K562 (cell line): ENCODE data around the gene CIAO3. TPM values are rescaled to one million over a fixed set of nuclear protein-coding genes. Genes with fewer than 3 reads are reported as not detected.

Experiments
- AFF4 ChIP-seq: sonication (generic); formaldehyde crosslinking; IDR thresholded peaks from 2 replicates; pipeline ENCODE4 v1.8.0; 2023; ENCODE audit warnings: mild to moderate bottlenecking, missing genetic modification reagents
- CHD1 ChIP-seq: fragments of 200-600 bp; sonication (generic); IDR thresholded peaks from one replicate; pipeline ENCODE4 v1.6.1; 2012; ENCODE audit warnings: mild to moderate bottlenecking, moderate library complexity, low read length, inconsistent platforms
- CHD2 ChIP-seq: IDR thresholded peaks from 2 replicates; pipeline ENCODE4 v1.6.1; 2011; ENCODE audit warnings: low read depth, low read length
- CREBBP ChIP-seq: IDR thresholded peaks from one replicate; pipeline ENCODE4 v1.6.1; 2012; ENCODE audit warnings: low read depth, mild to moderate bottlenecking, control low read depth, inconsistent platforms, low read length
- DMBX1 ChIP-seq: fragments of 250-450 bp; sonication (Bioruptor Pico); IDR thresholded peaks from 2 replicates; pipeline ENCODE4 v1.8.0; 2022; ENCODE audit warnings: inconsistent platforms, mild to moderate bottlenecking, moderate library complexity, borderline replicate concordance
- HDAC6 ChIP-seq: IDR thresholded peaks from 2 replicates; pipeline ENCODE4 v1.6.1; 2012; ENCODE audit warnings: low read depth, mild to moderate bottlenecking, control low read depth, inconsistent platforms, low read length, moderate library complexity
- MLX ChIP-seq, 2 experiments: fragments of 450-650 bp in 1 of 2; sonication (generic) in 1 of 2; formaldehyde crosslinking; conservative IDR thresholded peaks; 2 replicates each; pipeline versions ENCODE4 v1.4.0 to v1.8.1; 2020 to 2022; ENCODE audit warnings: mild to moderate bottlenecking in 1 of 2, missing genetic modification reagents in 1 of 2
- NR2C1 ChIP-seq, 2 experiments: fragments of 450-650 bp; IDR thresholded peaks; 2 replicates each; pipeline ENCODE4 v1.6.1; 2017; ENCODE audit warnings: mild to moderate bottlenecking in 2 of 2, antibody characterized with exemption in 1 of 2, inconsistent platforms in 1 of 2, missing compliant biosample characterization in 1 of 2, missing genetic modification characterization in 1 of 2
- POLR2AphosphoS5 ChIP-seq: IDR thresholded peaks from 2 replicates; pipeline ENCODE4 v1.6.1; 2011; ENCODE audit warnings: mild to moderate bottlenecking, low read depth, low read length, moderate library complexity; ENCODE audit not compliant: control insufficient read depth, insufficient read depth
- POLR2H ChIP-seq: IDR thresholded peaks from 2 replicates; pipeline ENCODE4 v1.6.1; 2016; ENCODE audit warnings: missing genetic modification characterization, low read depth, mild to moderate bottlenecking, control low read depth, missing compliant biosample characterization, moderate library complexity
- SAFB ChIP-seq: fragments of 200-400 bp; formaldehyde crosslinking; IDR thresholded peaks from 2 replicates; pipeline ENCODE4 v1.6.1; 2017; ENCODE audit warnings: low read depth, low read length, borderline replicate concordance
- SMAD2 ChIP-seq: fragments of 150-350 bp; IDR thresholded peaks from 2 replicates; pipeline ENCODE4 v1.6.1; 2014; ENCODE audit warnings: low read depth, mild to moderate bottlenecking, low read length
- SRSF1 ChIP-seq: fragments of 200-400 bp; formaldehyde crosslinking; IDR thresholded peaks from 2 replicates; pipeline ENCODE4 v1.6.1; 2017; ENCODE audit warnings: mild to moderate bottlenecking, low read depth, low read length, moderate library complexity
- TBP ChIP-seq: optimal IDR thresholded peaks from 2 replicates; pipeline ENCODE3; 2011; ENCODE audit warnings: low read depth, low read length, improper control_type of control experiment
- U2AF1 ChIP-seq: fragments of 200-400 bp; formaldehyde crosslinking; optimal IDR thresholded peaks from 2 replicates; pipeline ENCODE3; 2017; ENCODE audit warnings: mild to moderate bottlenecking, low read depth, low read length, moderate library complexity
- ZBTB12 ChIP-seq: fragments of 250-450 bp; sonication (Bioruptor Pico); IDR thresholded peaks from 2 replicates; pipeline ENCODE4 v1.4.0; 2020
- polyA plus RNA-seq, 8 experiments: library from polyadenylated mRNA; depleted of rRNA in 4 of 8; stranded (reverse) in 5 of 8; unstranded in 3 of 8; fragments of >200 nt; fragmentation: Nextera tagmentation in 2 of 8; fragmentation: Illumina TruSeq in 1 of 8; extraction: Ambion mirVana in 2 of 8; extraction: Trizol in 1 of 8; gene quantifications; 2 replicates each; pipeline versions ENCODE4 v1.2.1 to v1.2.3, GENCODE V29; 2011 to 2014; ENCODE audit warnings: inconsistent platforms in 1 of 8, missing spikeins in 1 of 8
- total RNA-seq, 7 experiments: library from RNA; depleted of rRNA in 6 of 7; stranded (reverse); fragments of >200 nt in 6 of 7; fragmentation: Illumina TruSeq in 2 of 7; extraction: Trizol in 2 of 7; gene quantifications; 2 replicates each; pipeline versions ENCODE4 v1.2.1 to v1.2.3, GENCODE V29; 2011 to 2021; ENCODE audit warnings: low replicate concordance in 1 of 7

Gene CIAO3
- total and polyA plus RNA-seq, 9 of the 15 experiments (the other 6 are each of a cell fraction or from before 2014, with no cell fraction given) = 2.2 to 35.6 (median 18.7) TPM

DNA sequence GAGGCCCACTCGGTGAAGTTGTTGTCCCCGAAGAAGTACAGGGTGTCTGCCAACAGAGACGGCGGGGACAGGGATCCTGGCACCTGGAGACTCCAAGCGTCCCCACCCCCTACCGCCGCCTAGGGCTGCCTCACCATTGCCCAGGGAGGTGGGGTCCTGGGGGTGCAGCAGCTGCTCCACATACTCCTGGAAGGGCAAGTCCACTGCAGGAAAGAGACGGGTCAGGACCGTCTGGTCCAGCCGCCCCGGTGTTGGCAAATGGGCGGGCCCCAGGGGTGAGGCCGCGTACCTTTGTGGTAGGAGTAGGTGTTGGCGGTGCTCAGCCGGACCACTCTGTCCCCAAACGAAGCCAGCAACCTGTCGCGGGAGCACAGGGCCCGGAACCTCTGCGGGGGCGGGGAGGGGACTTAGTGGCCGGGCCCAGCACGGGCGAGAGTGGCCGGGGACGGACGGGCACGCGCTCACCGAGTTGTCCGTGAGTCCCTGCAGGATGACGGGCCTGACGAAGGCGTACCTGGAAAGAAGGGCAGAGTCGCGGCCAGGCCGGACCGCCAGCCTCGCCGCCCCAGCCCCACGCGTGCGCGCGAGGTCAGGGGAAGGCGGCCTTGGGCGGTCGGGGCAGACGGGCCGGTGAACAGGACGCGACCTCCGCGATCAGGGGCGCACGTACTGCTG, 57.3 kb downstream of the CIAO3 start (continued):
- TF ChIP-seq MLX (CRISPR knock-in tag; conservative IDR thresholded peaks at IDR 0.05) = no peak
- peak; percentile 76 for TF ChIP-seq CHD1
- no peak for TF ChIP-seq SMAD2
- TF ChIP-seq TBP = no peak
- no peak for TF ChIP-seq SRSF1
- TF ChIP-seq POLR2AphosphoS5 = no peak
- TF ChIP-seq CHD2 = peak; percentile 59; the same call in 1 of the 2 replicates
- TF ChIP-seq ZBTB12 (CRISPR knock-in tag) = no peak
- TF ChIP-seq SAFB = peak; percentile 96
- TF ChIP-seq U2AF1 = no peak
- TF ChIP-seq DMBX1 = no peak
- TF ChIP-seq POLR2H (tag) = no peak
- no peak for TF ChIP-seq NR2C1 (IDR thresholded peaks at IDR 0.05)
- no peak for TF ChIP-seq NR2C1 (tag; IDR thresholded peaks at IDR 0.05)
- no peak for TF ChIP-seq AFF4
- TF ChIP-seq HDAC6 = no peak
- TF ChIP-seq CREBBP = no peak
